Caco-2 (cell line): ENCODE data around the gene PDE4D. TPM values are rescaled to one million over a fixed set of nuclear protein-coding genes. Genes with fewer than 3 reads are reported as not detected.

ENCODE experiments used
- BruUV-seq: library from RNA; stranded (reverse); fragments of 400-500 nt; replicated peaks from 2 replicates; lab custom pipeline; 2021; lab: Mats Ljungman, UMichigan
- CTCF ChIA-PET: fragments of 300-600 bp; sonication (Branson Sonifier 250); formaldehyde crosslinking; loops from one replicate; lab custom pipeline; 2022; ENCODE audit warnings: antibody characterized with exemption; lab: Charles Lee
- POLR2A ChIA-PET: fragments of 300-600 bp; sonication (Branson Sonifier 250); formaldehyde crosslinking; loops from one replicate; lab custom pipeline; 2022; ENCODE audit warnings: antibody characterized with exemption; lab: Charles Lee
- DNase-seq, 2 experiments: peaks; one replicate each; pipeline versions ENCODE4 v3.0.0 to v3.0.0-alpha.2; 2020 to 2022
- H3K27me3 ChIP-seq: replicated peaks from 2 replicates; pipeline ENCODE4 v1.6.0; 2011; ENCODE audit warnings: low read length; ENCODE audit not compliant: control insufficient read depth, insufficient read depth
- H3K36me3 ChIP-seq: 2 replicates; pipeline ENCODE4 v1.5.1; 2011; ENCODE audit warnings: low read length; ENCODE audit not compliant: control insufficient read depth, insufficient read depth
- H3K4me1 ChIP-seq: fragments of 250-450 bp; sonication (Bioruptor Pico); 2 replicates; pipeline ENCODE4 v1.5.1; 2020; ENCODE audit warnings: mild to moderate bottlenecking
- H3K4me3 ChIP-seq: 2 replicates; pipeline ENCODE4 v1.5.1; 2011; ENCODE audit warnings: low read depth, mild to moderate bottlenecking, control low read depth, low read length
- H3K9me3 ChIP-seq: fragments of 250-450 bp; sonication (Bioruptor Pico); 2 replicates; pipeline ENCODE4 v1.5.1; 2020; ENCODE audit warnings: mild to moderate bottlenecking, moderate library complexity
- H3K27ac Mint-ChIP-seq: one replicate; pipeline ENCODE4 v1.8.0; 2022; ENCODE audit warnings: mixed read lengths; ENCODE audit not compliant: unreplicated experiment
- H3K27me3 Mint-ChIP-seq: one replicate; pipeline ENCODE4 v1.8.0; 2022; ENCODE audit warnings: mixed read lengths; ENCODE audit not compliant: insufficient read depth, unreplicated experiment
- H3K36me3 Mint-ChIP-seq: one replicate; pipeline ENCODE4 v1.8.0; 2022; ENCODE audit warnings: mild to moderate bottlenecking, mixed read lengths; ENCODE audit not compliant: insufficient read depth, unreplicated experiment
- H3K4me1 Mint-ChIP-seq: one replicate; pipeline ENCODE4 v1.8.0; 2022; ENCODE audit warnings: low read depth, mixed read lengths; ENCODE audit not compliant: unreplicated experiment
- H3K4me3 Mint-ChIP-seq: one replicate; pipeline ENCODE4 v1.8.0; 2022; ENCODE audit warnings: mild to moderate bottlenecking, moderate library complexity, mixed read lengths; ENCODE audit not compliant: unreplicated experiment
- H3K9me3 Mint-ChIP-seq: one replicate; pipeline ENCODE4 v1.8.0; 2022; ENCODE audit warnings: mixed read lengths; ENCODE audit not compliant: unreplicated experiment
- CTCF ChIP-seq, 2 experiments: fragments of 200-600 bp in 1 of 2; IDR thresholded peaks; 1 replicate in 1 of 2; 2 replicates in 1 of 2; pipeline versions ENCODE4 v1.5.1 to v1.8.0; 2011 to 2022; ENCODE audit warnings: antibody characterized with exemption in 1 of 2, control low read depth in 1 of 2, inconsistent platforms in 1 of 2, low read depth in 1 of 2, low read length in 1 of 2, mild to moderate bottlenecking in 1 of 2, moderate library complexity in 1 of 2; ENCODE audit not compliant: insufficient read depth in 1 of 2, severe bottlenecking in 1 of 2, unreplicated experiment in 1 of 2
- intact Hi-C: fragments of 100-400 bp; cut with micrococcal nuclease; formaldehyde crosslinking; loops from one replicate; pipeline ENCODE4 v1.10.0; 2022; ENCODE audit not compliant: unreplicated experiment
- total RNA-seq: library from RNA; stranded (reverse); gene quantifications from 2 replicates; pipeline ENCODE4 v1.2.3, GENCODE V29; 2022

The PDE4D gene
- total RNA-seq, 1 experiment from 2014 or later, result 89.8 TPM

- Mint-ChIP-seq H3K4me1 (no peaks in the 10 kb centered on the region), H3K27ac (no peak overlapping the region), H3K27me3 (no peaks in the 10 kb centered on the region), H3K9me3 (peaks cover 8% of the 10 kb centered on the region), H3K36me3 (no peaks in the 10 kb centered on the region), H3K4me3 (no peak overlapping the region)
- no peaks in the 10 kb centered on the region for H3K9me3 ChIP-seq
- H3K27me3 ChIP-seq, result no peaks in the 10 kb centered on the region; the same call in 1 of the 2 replicates
- CTCF ChIA-PET, result interaction anchor here (0.6 to 1.6 kb wide), 5 partner anchors 13 to 147 kb away, joined by 3 to 9 read pairs (median 3); no protein-coding TSS in a partner anchor
- H3K4me1 ChIP-seq, result no peaks in the 10 kb centered on the region
- POLR2A ChIA-PET, result no interaction called here
- H3K36me3 ChIP-seq, result no peaks in the 10 kb centered on the region
- DNase-seq, result peak in 1 of 2 experiments; percentile 14
- H3K4me3 ChIP-seq, result no peak overlapping the region
- BruUV-seq, result no TSS peak
- intact Hi-C loops, result loop anchor here (1.0 kb wide), 3 partner anchors 13 to 45 kb away; no protein-coding TSS in a partner anchor
- TF ChIP-seq CTCF (IDR thresholded peaks at IDR 0.05; ENCODE audit: insufficient read depth in 1 of 2, low read depth in 1 of 2, low read length in 1 of 2, severe bottlenecking in 1 of 2, unreplicated experiment in 1 of 2), result peak in 1 of 2 experiments; percentile 34
Measured at GRCh38 chr5:59335544-59335943, 558.0 kb downstream of the PDE4D start.

GRCh38 chr5:59333416-59333815 is 560.1 kb downstream of the PDE4D start:
- no peaks in the 10 kb centered on the region for H3K4me1 Mint-ChIP-seq
- ChIA-PET CTCF (no interaction called here), POLR2A (no interaction called here)
- DNase-seq, result no peak
- no peak overlapping the region for H3K27ac Mint-ChIP-seq
- Histone ChIP-seq H3K4me3 (no peak overlapping the region), H3K4me1 (no peaks in the 10 kb centered on the region), H3K36me3 (no peaks in the 10 kb centered on the region), H3K27me3 (no peaks in the 10 kb centered on the region; the same call in 1 of the 2 replicates), H3K9me3 (no peaks in the 10 kb centered on the region)
- H3K36me3 Mint-ChIP-seq, result no peaks in the 10 kb centered on the region
- no peaks in the 10 kb centered on the region for H3K27me3 Mint-ChIP-seq
- no TSS peak for BruUV-seq
- no peak overlapping the region for H3K4me3 Mint-ChIP-seq
- intact Hi-C loops, result no loop called here
- no peak for TF ChIP-seq CTCF (IDR thresholded peaks at IDR 0.05; ENCODE audit: insufficient read depth in 1 of 2, low read depth in 1 of 2, low read length in 1 of 2, severe bottlenecking in 1 of 2, unreplicated experiment in 1 of 2)
- peaks cover 10% of the 10 kb centered on the region for H3K9me3 Mint-ChIP-seq

GRCh38 chr5:59332236-59332973 is 561.1 kb downstream of the PDE4D start:
- no peaks in the 10 kb centered on the region for H3K4me1 Mint-ChIP-seq
- no peak for TF ChIP-seq CTCF (IDR thresholded peaks at IDR 0.05; ENCODE audit: insufficient read depth in 1 of 2, low read depth in 1 of 2, low read length in 1 of 2, severe bottlenecking in 1 of 2, unreplicated experiment in 1 of 2)
- no peaks in the 10 kb centered on the region for H3K27me3 Mint-ChIP-seq
- DNase-seq, result no peak
- peaks cover 10% of the 10 kb centered on the region for H3K9me3 Mint-ChIP-seq
- no peak overlapping the region for H3K27ac Mint-ChIP-seq
- H3K36me3 Mint-ChIP-seq, result no peaks in the 10 kb centered on the region
- Histone ChIP-seq H3K27me3 (no peaks in the 10 kb centered on the region; the same call in 1 of the 2 replicates), H3K9me3 (no peaks in the 10 kb centered on the region), H3K4me1 (no peaks in the 10 kb centered on the region), H3K36me3 (no peaks in the 10 kb centered on the region), H3K4me3 (no peak overlapping the region)
- intact Hi-C loops, result no loop called here
- ChIA-PET CTCF (no interaction called here), POLR2A (no interaction called here)
- no peak overlapping the region for H3K4me3 Mint-ChIP-seq
- no TSS peak for BruUV-seq
